Neural progenitor cell (in vitro differentiated cells): Measurements from ENCODE around the gene SHC3.

Experiments used
- EZH2 ChIP-seq: fragments of 200-600 bp; sonication (generic); IDR thresholded peaks from 2 replicates; pipeline ENCODE4 v1.6.1; 2017; ENCODE audit warnings: antibody characterized with exemption, mild to moderate bottlenecking, moderate library complexity
- TF ChIP-seq, protein P1 (sequence below): fragments of 200-600 bp; sonication (generic); IDR thresholded peaks from 2 replicates; pipeline ENCODE4 v1.5.1; 2017; ENCODE audit warnings: antibody characterized with exemption, mild to moderate bottlenecking

DNA sequence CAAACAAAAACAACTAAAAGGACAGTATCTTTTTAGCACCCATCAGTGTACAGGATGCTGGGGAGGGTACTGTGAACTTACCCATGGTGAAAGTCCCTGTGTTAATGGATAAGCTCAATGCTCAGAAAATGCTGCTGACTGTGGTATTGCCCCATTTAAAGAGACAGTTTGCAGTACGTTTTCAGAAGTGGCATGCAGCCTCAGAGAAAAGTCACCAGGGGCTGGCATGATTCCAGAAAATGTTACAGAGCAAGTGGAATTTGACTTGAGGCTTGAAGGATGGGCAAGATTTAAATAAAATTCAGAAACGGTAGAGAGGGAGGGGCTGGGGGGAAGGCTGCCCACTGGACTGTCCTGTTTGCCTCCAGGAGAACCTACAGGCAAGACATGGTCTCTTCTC lies 180.1 kb downstream of the SHC3 start:
- TF ChIP-seq, protein P1, sequence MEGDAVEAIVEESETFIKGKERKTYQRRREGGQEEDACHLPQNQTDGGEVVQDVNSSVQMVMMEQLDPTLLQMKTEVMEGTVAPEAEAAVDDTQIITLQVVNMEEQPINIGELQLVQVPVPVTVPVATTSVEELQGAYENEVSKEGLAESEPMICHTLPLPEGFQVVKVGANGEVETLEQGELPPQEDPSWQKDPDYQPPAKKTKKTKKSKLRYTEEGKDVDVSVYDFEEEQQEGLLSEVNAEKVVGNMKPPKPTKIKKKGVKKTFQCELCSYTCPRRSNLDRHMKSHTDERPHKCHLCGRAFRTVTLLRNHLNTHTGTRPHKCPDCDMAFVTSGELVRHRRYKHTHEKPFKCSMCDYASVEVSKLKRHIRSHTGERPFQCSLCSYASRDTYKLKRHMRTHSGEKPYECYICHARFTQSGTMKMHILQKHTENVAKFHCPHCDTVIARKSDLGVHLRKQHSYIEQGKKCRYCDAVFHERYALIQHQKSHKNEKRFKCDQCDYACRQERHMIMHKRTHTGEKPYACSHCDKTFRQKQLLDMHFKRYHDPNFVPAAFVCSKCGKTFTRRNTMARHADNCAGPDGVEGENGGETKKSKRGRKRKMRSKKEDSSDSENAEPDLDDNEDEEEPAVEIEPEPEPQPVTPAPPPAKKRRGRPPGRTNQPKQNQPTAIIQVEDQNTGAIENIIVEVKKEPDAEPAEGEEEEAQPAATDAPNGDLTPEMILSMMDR = no peak
- no peak for TF ChIP-seq EZH2
